CD4-positive, alpha-beta memory T cell (primary cell): ENCODE measurements around the gene RPAP3. TPM values are rescaled to one million over a fixed set of nuclear protein-coding genes. Genes with fewer than 3 reads are reported as not detected.

Source experiments
- CTCF ChIA-PET: fragments of 350-600 bp; sonication (Branson Sonifier 250); formaldehyde crosslinking; loops from one replicate; lab custom pipeline; 2021; ENCODE audit warnings: inconsistent platforms; ENCODE audit not compliant: partially characterized antibody; lab: Charles Lee
- POLR2A ChIA-PET: fragments of 350-600 bp; sonication (Branson Sonifier 250); formaldehyde crosslinking; loops from one replicate; lab custom pipeline; 2021; ENCODE audit not compliant: partially characterized antibody; lab: Charles Lee
- DNase-seq, 5 donors: peaks; one replicate each; pipeline versions ENCODE4 v3.0.0 to v3.0.0-alpha.2; 2020 to 2022; ENCODE audit warnings: mixed read lengths in 1 of 5
- H3K27ac ChIP-seq: one replicate; pipeline ENCODE4 v1.7.0; 2013; ENCODE audit warnings: low read depth, low read length
- H3K27me3 ChIP-seq: 2 replicates; pipeline ENCODE4 v1.7.0; 2013; ENCODE audit warnings: mild to moderate bottlenecking, low read length, moderate library complexity; ENCODE audit not compliant: insufficient read depth
- H3K36me3 ChIP-seq: 2 replicates; pipeline ENCODE4 v1.7.0; 2013; ENCODE audit warnings: mild to moderate bottlenecking, low read length, moderate library complexity; ENCODE audit not compliant: insufficient read depth
- H3K4me1 ChIP-seq: 2 replicates; pipeline ENCODE4 v1.7.0; 2013; ENCODE audit warnings: mild to moderate bottlenecking, low read length, moderate library complexity; ENCODE audit not compliant: insufficient read depth
- H3K4me3 ChIP-seq, 2 donors: one replicate each; pipeline ENCODE4 v1.7.0; 2013; ENCODE audit warnings: low read length in 2 of 2, mild to moderate bottlenecking in 1 of 2
- H3K9me3 ChIP-seq, 2 donors: one replicate each; pipeline ENCODE4 v1.7.0; 2013; ENCODE audit warnings: low read length in 2 of 2, control low read depth in 1 of 2; ENCODE audit not compliant: control insufficient read depth in 1 of 2
- H3K27ac Mint-ChIP-seq, 7 donors: one replicate each; pipeline ENCODE4 v1.8.0; 2020 to 2021; ENCODE audit warnings: mixed read lengths in 7 of 7, mild to moderate bottlenecking in 6 of 7, inconsistent platforms in 3 of 7, moderate library complexity in 3 of 7
- H3K27me3 Mint-ChIP-seq, 2 donors: one replicate each; pipeline ENCODE4 v1.8.0; 2020 to 2021; ENCODE audit warnings: mixed read lengths in 2 of 2
- H3K36me3 Mint-ChIP-seq, 2 donors: one replicate each; pipeline ENCODE4 v1.8.0; 2020 to 2021; ENCODE audit warnings: mixed read lengths in 2 of 2, inconsistent platforms in 1 of 2, mild to moderate bottlenecking in 1 of 2
- H3K4me1 Mint-ChIP-seq, 4 donors: one replicate each; pipeline ENCODE4 v1.8.0; 2020 to 2021; ENCODE audit warnings: mixed read lengths in 4 of 4, mild to moderate bottlenecking in 1 of 4
- H3K4me3 Mint-ChIP-seq, 8 donors: one replicate each; pipeline ENCODE4 v1.8.0; 2020 to 2021; ENCODE audit warnings: mixed read lengths in 8 of 8, mild to moderate bottlenecking in 7 of 8, moderate library complexity in 6 of 8, inconsistent platforms in 3 of 8
- H3K9me3 Mint-ChIP-seq, 8 donors: one replicate each; pipeline ENCODE4 v1.8.0; 2020 to 2021; ENCODE audit warnings: mixed read lengths in 8 of 8, mild to moderate bottlenecking in 5 of 8, inconsistent platforms in 3 of 8, moderate library complexity in 1 of 8
- intact Hi-C: fragments of 100-400 bp; cut with micrococcal nuclease; formaldehyde crosslinking; loops from one replicate; pipeline ENCODE4 v1.15.1; 2023
- polyA plus RNA-seq, 2 donors: library from polyadenylated mRNA; unstranded; fragments of 300-500 nt; fragmentation: Illumina TruSeq; gene quantifications; one replicate each; pipeline ENCODE4 v1.2.3, GENCODE V29; 2021
- total RNA-seq, 2 experiments: library from RNA; stranded (reverse); gene quantifications; one replicate each; pipeline ENCODE4 v1.2.3, GENCODE V29; 2021

RPAP3 gene
- total and polyA plus RNA-seq, 4 experiments from 2014 or later: 32.1 to 41.8 (median 37.1) TPM

DNA sequence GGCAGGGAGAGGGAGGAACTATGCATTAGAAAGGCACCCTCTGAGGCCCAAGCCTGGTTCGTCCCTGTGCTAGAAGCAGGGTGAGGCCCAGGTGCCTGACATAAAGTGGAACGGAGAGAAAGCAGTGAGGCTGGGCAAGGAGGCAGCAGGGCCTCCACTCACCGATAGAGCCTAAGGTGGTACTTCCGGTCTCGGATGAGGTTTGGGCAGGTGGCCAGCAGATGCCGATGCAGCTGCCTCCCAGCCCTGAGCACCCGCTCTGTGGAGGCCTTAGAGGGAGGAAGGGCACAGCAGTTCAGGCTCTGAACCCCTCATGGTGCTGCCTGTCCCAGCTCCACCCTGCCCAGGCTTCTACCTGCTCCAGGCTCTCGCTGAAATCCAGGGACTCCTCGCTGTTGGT, 45.7 kb upstream of the RPAP3 start:
- Histone ChIP-seq H3K36me3 (no peaks in the 10 kb centered on the region), H3K4me3 (no peak overlapping the region), H3K9me3 (no peaks in the 10 kb centered on the region), H3K27ac (no peak overlapping the region), H3K4me1 (peaks cover 23% of the 10 kb centered on the region), H3K27me3 (no peaks in the 10 kb centered on the region)
- peaks cover 0 to 3% of the 10 kb centered on the region in 2 donors for H3K27me3 Mint-ChIP-seq
- no peak overlapping the region for H3K4me3 Mint-ChIP-seq
- no peaks in the 10 kb centered on the region for H3K9me3 Mint-ChIP-seq
- no peak for DNase-seq
- ChIA-PET POLR2A (no interaction called here), CTCF (interaction anchor here (0.9 to 1.3 kb wide), 3 partner anchors 9 to 87 kb away, joined by 3 read pairs; no protein-coding TSS in a partner anchor)
- intact Hi-C loops: no loop called here
- no peak overlapping the region for H3K27ac Mint-ChIP-seq
- no peaks in the 10 kb centered on the region for H3K36me3 Mint-ChIP-seq
- peaks cover 9 to 20% (median 19%) of the 10 kb centered on the region in 4 donors for H3K4me1 Mint-ChIP-seq

DNA sequence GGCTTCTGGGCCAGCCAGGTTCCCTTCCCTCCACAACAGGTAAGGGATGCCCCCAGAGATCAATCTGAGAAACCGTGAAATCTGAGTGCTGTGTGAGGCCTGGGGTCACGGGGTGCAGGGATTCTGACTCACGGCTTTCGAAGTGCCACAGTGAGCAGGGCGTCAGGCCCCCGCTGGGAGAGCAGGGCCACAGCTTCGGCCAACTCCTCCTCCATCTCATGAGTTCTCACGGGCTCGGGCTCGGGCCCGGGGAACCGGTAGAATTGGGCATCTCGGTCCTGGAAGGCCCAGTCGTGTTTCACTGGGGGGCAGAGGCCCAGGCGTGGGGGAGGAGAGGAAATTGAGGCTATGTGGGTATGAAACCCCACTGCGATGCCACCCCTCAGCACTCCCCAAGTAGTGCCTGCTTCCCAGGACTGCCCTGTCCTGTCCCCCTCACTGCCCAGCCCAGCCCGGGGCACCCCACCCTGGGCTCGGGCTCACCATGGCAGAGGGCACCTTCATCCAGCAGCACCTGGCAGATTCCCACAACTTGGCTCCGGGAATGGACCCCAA, 45.2 kb upstream of the RPAP3 start:
- Histone ChIP-seq H3K4me1 (peaks cover 18% of the 10 kb centered on the region), H3K27ac (no peak overlapping the region), H3K36me3 (no peaks in the 10 kb centered on the region), H3K27me3 (no peaks in the 10 kb centered on the region), H3K9me3 (no peaks in the 10 kb centered on the region), H3K4me3 (no peak overlapping the region)
- Mint-ChIP-seq H3K9me3 (no peaks in the 10 kb centered on the region), H3K4me1 (peaks cover 9 to 14% (median 14%) of the 10 kb centered on the region in 4 donors), H3K4me3 (no peak overlapping the region), H3K27ac (no peak overlapping the region), H3K27me3 (peaks cover 0 to 3% of the 10 kb centered on the region in 2 donors), H3K36me3 (no peaks in the 10 kb centered on the region)
- DNase-seq: no peak
- intact Hi-C loops: no loop called here
- ChIA-PET CTCF (interaction anchor here (0.9 to 1.3 kb wide), 4 partner anchors 9 to 87 kb away, joined by 3 read pairs; no protein-coding TSS in a partner anchor), POLR2A (no interaction called here)

DNA sequence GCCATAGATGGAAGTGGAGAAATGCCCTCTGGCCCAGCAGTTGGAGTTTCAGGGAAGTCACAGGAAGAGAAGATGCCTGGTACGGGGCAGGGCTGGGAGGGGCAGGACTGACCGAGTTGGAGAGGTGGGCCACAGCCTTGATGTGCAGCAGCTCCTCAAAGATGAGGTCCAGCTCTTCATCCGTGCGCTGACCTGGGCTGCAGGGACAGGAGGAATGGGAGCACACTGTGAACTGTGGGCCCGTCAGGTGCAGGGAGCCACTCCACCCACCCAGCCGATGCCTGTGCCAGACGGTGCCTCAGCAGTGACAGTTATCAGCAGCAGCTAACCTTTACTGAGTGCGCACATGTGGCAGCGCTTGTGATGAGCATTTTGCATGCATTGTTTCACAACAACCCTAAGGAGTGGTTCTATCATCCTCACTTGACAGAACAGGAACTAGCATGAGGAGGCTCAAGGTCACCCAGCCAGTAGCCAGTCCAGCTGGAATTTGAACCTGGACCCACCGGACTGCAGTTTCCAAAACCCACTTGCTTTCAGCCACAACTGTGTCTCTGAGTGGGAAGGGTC, 44.5 kb upstream of the RPAP3 start:
- Mint-ChIP-seq H3K27me3 (peaks cover 0 to 3% of the 10 kb centered on the region in 2 donors), H3K36me3 (no peaks in the 10 kb centered on the region), H3K4me1 (peaks cover 5 to 7% (median 7%) of the 10 kb centered on the region in 4 donors), H3K27ac (peak overlapping the region in 1 of 7 donors; percentile 63), H3K4me3 (no peak overlapping the region), H3K9me3 (no peaks in the 10 kb centered on the region)
- no peak overlapping the region for H3K4me3 ChIP-seq
- no peaks in the 10 kb centered on the region for H3K27me3 ChIP-seq
- POLR2A ChIA-PET: no interaction called here
- H3K27ac ChIP-seq: no peak overlapping the region
- intact Hi-C loops: no loop called here
- H3K36me3 ChIP-seq: no peaks in the 10 kb centered on the region
- no peaks in the 10 kb centered on the region for H3K9me3 ChIP-seq
- CTCF ChIA-PET: interaction anchor here (0.8 to 1.3 kb wide), 3 partner anchors 8 to 17 kb away, joined by 3 read pairs; no protein-coding TSS in a partner anchor
- DNase-seq: no peak
- H3K4me1 ChIP-seq: peaks cover 11% of the 10 kb centered on the region

DNA sequence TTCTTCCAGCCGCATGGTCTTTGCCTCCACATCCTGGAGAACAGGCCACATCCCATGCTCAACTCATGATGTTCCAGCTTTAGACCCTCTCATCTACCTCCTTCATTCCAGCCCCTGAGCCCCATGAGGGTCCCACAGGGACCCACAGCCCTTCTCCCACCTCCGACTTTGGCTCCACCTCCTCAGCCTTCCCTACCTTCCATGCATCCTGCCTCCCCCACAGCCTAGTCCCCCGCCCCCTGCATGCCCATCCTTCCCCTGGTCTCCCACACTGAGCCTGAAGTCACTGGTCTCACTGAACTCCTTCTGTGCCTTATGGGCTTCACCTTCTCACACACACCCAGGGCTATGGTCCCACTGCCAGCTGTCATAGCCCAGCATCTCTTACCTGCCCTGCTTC, 43.1 kb upstream of the RPAP3 start:
- intact Hi-C loops: no loop called here
- Histone ChIP-seq H3K4me3 (no peak overlapping the region), H3K27me3 (no peaks in the 10 kb centered on the region), H3K27ac (no peak overlapping the region), H3K4me1 (no peaks in the 10 kb centered on the region), H3K9me3 (no peaks in the 10 kb centered on the region), H3K36me3 (no peaks in the 10 kb centered on the region)
- no peaks in the 10 kb centered on the region for H3K36me3 Mint-ChIP-seq
- no peaks in the 10 kb centered on the region for H3K9me3 Mint-ChIP-seq
- no peak overlapping the region for H3K27ac Mint-ChIP-seq
- no peak overlapping the region for H3K4me3 Mint-ChIP-seq
- peaks cover under 1 to 10% (median 2%) of the 10 kb centered on the region in 4 donors for H3K4me1 Mint-ChIP-seq
- no peak for DNase-seq
- peaks cover 0 to 5% of the 10 kb centered on the region in 2 donors for H3K27me3 Mint-ChIP-seq
- CTCF ChIA-PET: interaction anchor here (2.3 to 13.8 kb wide), 3 partner anchors 9 to 89 kb away, joined by 8 to 671 read pairs (median 270); partner anchors contain the start of genes RAPGEF3 and SLC48A1
- POLR2A ChIA-PET: no interaction called here

DNA sequence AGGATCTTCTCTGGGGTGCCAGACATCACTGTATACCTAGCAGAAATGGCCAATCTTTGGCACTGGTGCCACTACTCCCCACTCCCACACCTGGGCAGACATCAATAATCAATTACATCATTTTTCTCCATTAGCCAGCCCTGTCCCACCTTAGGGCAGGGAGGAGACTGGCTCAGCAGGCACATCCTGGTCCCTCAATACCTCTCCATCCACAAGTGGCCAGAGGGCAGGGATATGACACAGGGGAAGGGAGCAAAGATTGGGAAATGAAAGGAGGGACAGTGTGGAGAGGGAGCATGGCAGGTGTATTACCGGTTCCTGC, 42.6 kb upstream of the RPAP3 start:
- H3K36me3 ChIP-seq: no peaks in the 10 kb centered on the region
- no peak overlapping the region for H3K27ac ChIP-seq
- no peak overlapping the region for H3K4me3 Mint-ChIP-seq
- no peak for DNase-seq
- H3K4me1 Mint-ChIP-seq: peaks cover 4 to 13% (median 6%) of the 10 kb centered on the region in 4 donors
- intact Hi-C loops: no loop called here
- no peaks in the 10 kb centered on the region for H3K4me1 ChIP-seq
- H3K36me3 Mint-ChIP-seq: no peaks in the 10 kb centered on the region
- CTCF ChIA-PET: interaction anchor here (2.3 to 13.8 kb wide), 3 partner anchors 10 to 90 kb away, joined by 8 to 671 read pairs (median 270); partner anchors contain the start of genes RAPGEF3 and SLC48A1
- no peak overlapping the region for H3K27ac Mint-ChIP-seq
- no peak overlapping the region for H3K4me3 ChIP-seq
- no peaks in the 10 kb centered on the region for H3K9me3 ChIP-seq
- no peaks in the 10 kb centered on the region for H3K9me3 Mint-ChIP-seq
- POLR2A ChIA-PET: no interaction called here
- no peaks in the 10 kb centered on the region for H3K27me3 ChIP-seq
- H3K27me3 Mint-ChIP-seq: peaks cover 0 to 5% of the 10 kb centered on the region in 2 donors

DNA sequence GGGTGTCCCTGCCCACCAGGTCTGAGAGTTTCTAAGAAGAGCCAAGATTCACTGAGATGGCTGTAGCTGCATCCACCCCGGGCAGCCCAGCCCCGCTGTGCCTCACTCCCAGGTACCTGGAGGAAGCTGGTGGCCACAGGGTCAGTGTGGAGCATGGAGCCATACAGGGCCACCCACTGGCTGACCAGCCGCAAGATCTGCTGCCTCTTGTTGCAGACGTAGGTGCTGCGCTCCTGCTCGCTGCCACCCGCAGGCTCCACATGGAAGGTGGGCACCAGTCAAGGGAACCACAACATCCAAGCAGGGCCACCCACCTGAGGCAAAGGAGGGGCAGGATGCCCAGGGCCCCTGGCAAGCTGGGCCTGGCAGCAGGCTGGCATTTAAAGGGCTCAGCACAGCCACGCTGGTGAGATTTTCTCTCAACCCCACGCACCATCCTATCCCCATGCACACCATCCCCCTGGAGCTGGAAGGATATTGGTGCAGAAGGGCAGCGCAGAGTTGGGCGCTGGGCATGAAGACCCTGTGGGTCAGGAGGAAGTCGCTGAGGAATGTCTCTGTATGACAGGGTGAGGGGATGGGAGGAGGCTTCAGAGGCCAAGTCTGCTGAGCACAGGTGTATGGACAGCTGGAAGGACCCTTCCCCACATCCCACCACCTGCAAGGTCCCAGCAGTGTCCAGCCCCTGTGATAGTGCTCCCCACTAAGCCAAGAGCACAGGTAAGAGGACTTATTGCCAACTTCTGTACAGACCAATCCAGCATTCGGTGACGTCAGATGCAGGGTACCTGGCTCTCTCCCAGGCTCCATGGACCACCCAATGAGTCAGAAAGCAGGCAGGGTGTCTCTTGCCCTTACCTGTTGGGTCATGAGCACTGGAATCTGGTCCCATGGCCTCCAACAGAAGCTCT, 42.0 kb upstream of the RPAP3 start:
- no peaks in the 10 kb centered on the region for H3K36me3 ChIP-seq
- Mint-ChIP-seq H3K27ac (no peak overlapping the region), H3K4me3 (no peak overlapping the region), H3K4me1 (peaks cover 6 to 18% (median 10%) of the 10 kb centered on the region in 4 donors), H3K36me3 (no peaks in the 10 kb centered on the region), H3K27me3 (peaks cover 0 to 5% of the 10 kb centered on the region in 2 donors), H3K9me3 (no peaks in the 10 kb centered on the region)
- no peak overlapping the region for H3K4me3 ChIP-seq
- ChIA-PET CTCF (interaction anchor here (1.4 to 13.8 kb wide), 5 partner anchors 10 to 93 kb away, joined by 3 to 671 read pairs (median 8); partner anchors contain the start of genes RAPGEF3 and SLC48A1), POLR2A (no interaction called here)
- H3K27me3 ChIP-seq: no peaks in the 10 kb centered on the region
- intact Hi-C loops: no loop called here
- H3K4me1 ChIP-seq: no peaks in the 10 kb centered on the region
- no peak overlapping the region for H3K27ac ChIP-seq
- no peaks in the 10 kb centered on the region for H3K9me3 ChIP-seq
- no peak for DNase-seq

DNA sequence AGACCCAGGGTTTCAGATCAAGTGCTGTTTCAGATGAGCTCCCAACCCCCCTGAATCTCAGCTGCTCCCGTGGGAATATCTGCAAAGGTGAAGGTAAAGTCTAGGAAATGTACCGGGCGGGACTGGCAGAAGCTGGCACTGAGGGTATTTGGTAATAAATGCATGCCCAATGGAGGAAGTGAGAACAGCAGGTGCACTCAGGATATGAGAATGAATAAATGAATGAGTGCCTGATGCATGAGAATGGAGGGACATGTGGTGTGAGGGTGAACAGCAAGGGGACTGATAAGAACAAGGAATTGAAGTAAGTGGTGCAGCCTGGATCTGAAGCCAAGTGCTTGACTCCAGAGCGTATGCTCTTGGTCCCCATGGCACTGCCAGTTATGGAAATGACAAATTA, 41.3 kb upstream of the RPAP3 start:
- Mint-ChIP-seq H3K27ac (no peak overlapping the region), H3K4me3 (no peak overlapping the region), H3K4me1 (peaks cover 9 to 25% (median 15%) of the 10 kb centered on the region in 4 donors), H3K36me3 (no peaks in the 10 kb centered on the region), H3K27me3 (peaks cover 0 to 5% of the 10 kb centered on the region in 2 donors), H3K9me3 (no peaks in the 10 kb centered on the region)
- H3K4me3 ChIP-seq: no peak overlapping the region
- no peak overlapping the region for H3K27ac ChIP-seq
- no peaks in the 10 kb centered on the region for H3K27me3 ChIP-seq
- H3K9me3 ChIP-seq: no peaks in the 10 kb centered on the region
- intact Hi-C loops: no loop called here
- CTCF ChIA-PET: interaction anchor here (1.4 to 13.8 kb wide), 5 partner anchors 11 to 94 kb away, joined by 3 to 671 read pairs (median 8); partner anchors contain the start of genes RAPGEF3 and SLC48A1
- DNase-seq: no peak
- H3K36me3 ChIP-seq: no peaks in the 10 kb centered on the region
- POLR2A ChIA-PET: no interaction called here
- peaks cover 6% of the 10 kb centered on the region for H3K4me1 ChIP-seq
